A673 (cell line): ENCODE data around the gene MAX. TPM values are rescaled to one million over a fixed set of nuclear protein-coding genes. Genes with fewer than 3 reads are reported as not detected.

Experiments used
- BruUV-seq: library from RNA; stranded (reverse); fragments of 400-500 nt; replicated peaks from 2 replicates; lab custom pipeline; 2021; lab: Mats Ljungman, UMichigan
- CTCF ChIA-PET: fragments of 300-600 bp; sonication (Branson Sonifier 250); formaldehyde crosslinking; loops from one replicate; lab custom pipeline; 2022; ENCODE audit warnings: antibody characterized with exemption; lab: Charles Lee
- POLR2A ChIA-PET: fragments of 300-600 bp; sonication (Branson Sonifier 250); formaldehyde crosslinking; loops from one replicate; lab custom pipeline; 2022; ENCODE audit warnings: antibody characterized with exemption; ENCODE audit not compliant: low non-redundant PET; lab: Charles Lee
- DNase-seq: peaks from one replicate; pipeline ENCODE4 v3.0.0-alpha.2; 2015; ENCODE audit warnings: low spot score
- H3K27ac ChIP-seq: fragments of 200-600 bp; sonication (generic); 2 replicates; pipeline ENCODE4 v1.5.1; 2016; ENCODE audit warnings: mixed run types, low read depth, mild to moderate bottlenecking, mixed read lengths, antibody characterized with exemption, low read length; ENCODE audit not compliant: poor library complexity, severe bottlenecking
- H3K27me3 ChIP-seq: fragments of 200-600 bp; sonication (generic); replicated peaks from 2 replicates; pipeline ENCODE4 v1.6.1; 2017; ENCODE audit warnings: mixed run types, low read depth, mild to moderate bottlenecking, mixed read lengths, antibody characterized with exemption, low read length; ENCODE audit not compliant: insufficient read depth, poor library complexity
- H3K36me3 ChIP-seq: fragments of 200-600 bp; sonication (generic); 2 replicates; pipeline ENCODE4 v1.6.1; 2016; ENCODE audit warnings: mixed run types, mild to moderate bottlenecking, mixed read lengths, antibody characterized with exemption, low read length; ENCODE audit not compliant: insufficient read depth, poor library complexity, severe bottlenecking
- H3K4me1 ChIP-seq: fragments of 200-600 bp; sonication (generic); 2 replicates; pipeline ENCODE4 v1.6.1; 2017; ENCODE audit warnings: mixed run types, mild to moderate bottlenecking, mixed read lengths, antibody characterized with exemption, low read length; ENCODE audit not compliant: insufficient read depth, poor library complexity, severe bottlenecking
- H3K4me3 ChIP-seq: fragments of 200-600 bp; sonication (generic); 2 replicates; pipeline ENCODE4 v1.5.1; 2016; ENCODE audit warnings: low read depth, mixed run types, mild to moderate bottlenecking, mixed read lengths, low read length; ENCODE audit not compliant: poor library complexity, severe bottlenecking
- H3K9me3 ChIP-seq: fragments of 200-600 bp; sonication (generic); 2 replicates; pipeline ENCODE4 v1.6.1; 2016; ENCODE audit warnings: mixed run types, low read depth, mild to moderate bottlenecking, mixed read lengths, antibody characterized with exemption, low read length; ENCODE audit not compliant: poor library complexity, severe bottlenecking
- CTCF ChIP-seq: fragments of 300-800, 200-600 bp; sonication (generic); conservative IDR thresholded peaks from 2 replicates; pipeline ENCODE4 v1.5.1; 2017; ENCODE audit warnings: low read depth, mild to moderate bottlenecking, antibody characterized with exemption, low read length, moderate library complexity, mixed read lengths
- EZH2 ChIP-seq: fragments of 200-600 bp; sonication (generic); IDR thresholded peaks from 2 replicates; pipeline ENCODE4 v1.6.1; 2017; ENCODE audit warnings: borderline replicate concordance, low read depth, mild to moderate bottlenecking, mixed read lengths, antibody characterized with exemption, low read length; ENCODE audit not compliant: poor library complexity, severe bottlenecking
- intact Hi-C: fragments of 100-400 bp; cut with micrococcal nuclease; formaldehyde crosslinking; loops from one replicate; pipeline ENCODE4 v1.10.0; 2022; ENCODE audit not compliant: unreplicated experiment
- total RNA-seq: library from RNA; stranded (reverse); gene quantifications from 2 replicates; pipeline ENCODE4 v1.2.3, GENCODE V29; 2021

The MAX gene
- total RNA-seq, 1 experiment from 2014 or later, result 81.2 TPM

GRCh38 chr14:65072256-65072655 is 30.1 kb downstream of the MAX start:
- POLR2A ChIA-PET, result no interaction called here
- no TSS peak for BruUV-seq
- H3K4me1 ChIP-seq, result no peaks in the 10 kb centered on the region
- TF ChIP-seq CTCF (no peak), EZH2 (no peak)
- H3K27ac ChIP-seq, result no peak overlapping the region
- CTCF ChIA-PET, result no interaction called here
- H3K36me3 ChIP-seq, result peaks cover 5% of the 10 kb centered on the region
- DNase-seq, result no peak
- intact Hi-C loops, result no loop called here
- no peaks in the 10 kb centered on the region for H3K9me3 ChIP-seq
- H3K27me3 ChIP-seq, result no peaks in the 10 kb centered on the region
- no peak overlapping the region for H3K4me3 ChIP-seq

DNA sequence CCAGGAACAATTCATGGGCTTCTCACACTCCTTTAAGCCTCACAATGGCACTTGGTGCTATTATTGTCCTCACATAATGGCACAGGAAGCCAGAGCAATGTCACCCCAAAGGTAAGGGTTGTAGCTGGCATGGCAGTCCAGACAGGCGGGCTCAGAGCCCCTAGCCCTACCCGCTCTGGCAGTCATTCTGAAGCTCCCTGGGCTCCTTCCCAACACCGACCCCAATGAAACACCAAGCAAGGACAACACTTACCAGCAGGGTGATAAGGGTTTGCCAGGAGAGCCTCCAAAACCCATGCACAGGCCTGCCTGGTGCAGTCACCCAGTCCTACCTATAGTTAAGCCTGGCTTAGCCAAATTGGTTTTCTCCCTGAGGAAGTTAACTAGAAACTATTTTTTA is 30.8 kb downstream of the MAX start:
- Histone ChIP-seq H3K4me3 (no peak overlapping the region), H3K4me1 (no peaks in the 10 kb centered on the region), H3K27me3 (no peaks in the 10 kb centered on the region), H3K27ac (no peak overlapping the region), H3K36me3 (no peaks in the 10 kb centered on the region), H3K9me3 (no peaks in the 10 kb centered on the region)
- CTCF ChIA-PET, result no interaction called here
- BruUV-seq, result no TSS peak
- DNase-seq, result no peak
- POLR2A ChIA-PET, result no interaction called here
- TF ChIP-seq EZH2, result no peak
- TF ChIP-seq CTCF, result no peak
- intact Hi-C loops, result no loop called here

GRCh38 chr14:65070471-65070976 is 31.8 kb downstream of the MAX start:
- TF ChIP-seq EZH2 (no peak), CTCF (no peak)
- intact Hi-C loops, result no loop called here
- no TSS peak for BruUV-seq
- H3K4me1 ChIP-seq, result no peaks in the 10 kb centered on the region
- DNase-seq, result peak; percentile 26
- no peaks in the 10 kb centered on the region for H3K27me3 ChIP-seq
- CTCF ChIA-PET, result no interaction called here
- H3K9me3 ChIP-seq, result no peaks in the 10 kb centered on the region
- no peak overlapping the region for H3K4me3 ChIP-seq
- no peaks in the 10 kb centered on the region for H3K36me3 ChIP-seq
- H3K27ac ChIP-seq, result no peak overlapping the region
- POLR2A ChIA-PET, result no interaction called here
